ENCODE measurements around the gene WFS1. TPM values are rescaled to one million over a fixed set of nuclear protein-coding genes. Genes with fewer than 3 reads are reported as not detected.

The WFS1 gene
- total RNA-seq, 1 donor from 2014 or later: 29.2 TPM

DNA sequence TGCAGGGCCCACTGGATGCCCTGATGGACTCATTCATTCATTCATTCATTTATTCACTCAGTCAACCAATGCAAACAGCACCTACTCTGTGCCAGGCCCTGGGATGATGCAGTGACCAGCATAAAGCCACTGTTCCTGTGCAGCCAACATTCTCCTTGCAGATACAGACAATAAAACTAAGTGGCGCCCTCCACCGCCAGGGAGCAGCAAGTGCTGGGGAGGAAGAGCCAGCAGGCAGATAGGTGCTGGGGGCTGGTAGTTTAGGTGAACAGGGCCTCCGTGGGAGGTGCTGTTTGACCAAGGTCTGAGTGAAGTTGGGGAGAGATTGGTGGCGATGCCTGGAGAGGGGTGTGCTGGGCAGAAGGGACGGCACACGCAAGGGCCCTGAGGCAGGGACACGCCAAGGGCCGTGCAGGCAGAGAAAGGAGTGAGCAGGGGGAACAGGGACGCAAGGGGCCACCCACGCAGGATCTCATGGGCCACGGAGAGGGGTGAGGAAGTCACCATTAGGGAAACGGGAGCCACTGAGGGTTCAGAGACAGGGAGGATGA lies 65.5 kb downstream of the WFS1 start:
- H3K27me3 Mint-ChIP-seq (ENCODE audit: unreplicated experiment): peaks cover 17% of the 10 kb centered on the region
- no peak overlapping the region for H3K27ac Mint-ChIP-seq (ENCODE audit: unreplicated experiment)
- H3K4me1 Mint-ChIP-seq (ENCODE audit: unreplicated experiment): no peaks in the 10 kb centered on the region
- no peak overlapping the region for H3K4me3 Mint-ChIP-seq (ENCODE audit: unreplicated experiment)
- no peaks in the 10 kb centered on the region for H3K36me3 Mint-ChIP-seq (ENCODE audit: unreplicated experiment)
- TF ChIP-seq, protein P1, sequence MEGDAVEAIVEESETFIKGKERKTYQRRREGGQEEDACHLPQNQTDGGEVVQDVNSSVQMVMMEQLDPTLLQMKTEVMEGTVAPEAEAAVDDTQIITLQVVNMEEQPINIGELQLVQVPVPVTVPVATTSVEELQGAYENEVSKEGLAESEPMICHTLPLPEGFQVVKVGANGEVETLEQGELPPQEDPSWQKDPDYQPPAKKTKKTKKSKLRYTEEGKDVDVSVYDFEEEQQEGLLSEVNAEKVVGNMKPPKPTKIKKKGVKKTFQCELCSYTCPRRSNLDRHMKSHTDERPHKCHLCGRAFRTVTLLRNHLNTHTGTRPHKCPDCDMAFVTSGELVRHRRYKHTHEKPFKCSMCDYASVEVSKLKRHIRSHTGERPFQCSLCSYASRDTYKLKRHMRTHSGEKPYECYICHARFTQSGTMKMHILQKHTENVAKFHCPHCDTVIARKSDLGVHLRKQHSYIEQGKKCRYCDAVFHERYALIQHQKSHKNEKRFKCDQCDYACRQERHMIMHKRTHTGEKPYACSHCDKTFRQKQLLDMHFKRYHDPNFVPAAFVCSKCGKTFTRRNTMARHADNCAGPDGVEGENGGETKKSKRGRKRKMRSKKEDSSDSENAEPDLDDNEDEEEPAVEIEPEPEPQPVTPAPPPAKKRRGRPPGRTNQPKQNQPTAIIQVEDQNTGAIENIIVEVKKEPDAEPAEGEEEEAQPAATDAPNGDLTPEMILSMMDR (IDR thresholded peaks at IDR 0.05): no peak
- no peaks in the 10 kb centered on the region for H3K9me3 Mint-ChIP-seq (ENCODE audit: unreplicated experiment)
- DNase-seq (ENCODE audit: extremely low spot score, unreplicated experiment): no peak

DNA sequence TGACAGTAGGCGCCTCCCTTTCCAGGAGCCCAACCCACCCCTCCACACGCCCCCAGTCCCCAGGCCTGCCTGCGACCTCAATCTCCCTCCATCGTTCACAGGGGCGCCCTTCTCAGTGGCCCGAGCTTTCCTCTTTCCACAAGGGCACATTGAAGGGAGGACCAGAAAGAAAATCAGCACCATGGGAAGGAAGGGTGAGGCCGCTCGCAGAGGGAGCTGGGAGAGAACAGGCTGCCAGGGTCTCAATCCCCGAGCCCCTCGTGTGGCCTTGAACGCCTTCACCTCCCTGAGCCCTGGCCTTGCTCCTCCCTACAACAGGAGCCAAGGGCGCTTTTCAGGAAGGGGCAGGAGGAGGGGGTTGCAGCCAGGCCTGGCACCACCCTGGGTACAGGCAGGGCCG lies 66.5 kb downstream of the WFS1 start:
- TF ChIP-seq, protein P1 (IDR thresholded peaks at IDR 0.05): no peak
- Mint-ChIP-seq H3K27me3 (ENCODE audit: unreplicated experiment) (peaks cover 18% of the 10 kb centered on the region), H3K27ac (ENCODE audit: unreplicated experiment) (no peak overlapping the region), H3K36me3 (ENCODE audit: unreplicated experiment) (no peaks in the 10 kb centered on the region), H3K4me3 (ENCODE audit: unreplicated experiment) (no peak overlapping the region), H3K9me3 (ENCODE audit: unreplicated experiment) (no peaks in the 10 kb centered on the region), H3K4me1 (ENCODE audit: unreplicated experiment) (no peaks in the 10 kb centered on the region)
- DNase-seq (ENCODE audit: extremely low spot score, unreplicated experiment): no peak

DNA sequence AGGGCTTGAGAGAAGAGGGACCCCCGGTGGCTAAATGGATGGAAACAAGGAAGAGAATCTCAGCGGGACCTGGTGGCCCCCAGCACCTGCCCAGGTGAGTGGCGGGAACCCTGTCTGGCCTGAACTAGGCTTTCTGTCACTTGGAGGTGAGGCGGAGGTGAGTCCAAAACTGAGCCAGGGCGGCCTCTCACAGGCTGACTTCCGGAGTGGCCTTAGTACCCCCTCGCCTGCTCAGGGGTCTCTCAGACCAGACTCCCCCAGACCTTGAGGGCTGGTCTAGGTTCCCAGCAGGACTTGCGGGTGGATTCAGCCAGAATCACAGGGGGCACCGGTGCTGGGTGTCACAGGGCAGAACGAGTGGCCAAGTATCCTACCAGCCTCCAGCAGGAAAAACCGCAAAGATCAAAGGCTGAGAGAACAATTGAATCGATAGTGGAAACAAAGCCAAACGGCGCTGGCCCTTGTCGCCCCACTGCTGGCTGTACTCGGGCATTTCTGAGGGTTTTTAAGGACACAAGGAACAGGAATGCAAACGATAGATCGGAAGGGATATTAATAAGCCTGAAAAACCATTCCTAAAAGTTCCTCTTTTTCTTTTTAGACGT lies 67.8 kb downstream of the WFS1 start:
- no peak overlapping the region for H3K27ac Mint-ChIP-seq (ENCODE audit: unreplicated experiment)
- no peaks in the 10 kb centered on the region for H3K9me3 Mint-ChIP-seq (ENCODE audit: unreplicated experiment)
- no peak for DNase-seq (ENCODE audit: extremely low spot score, unreplicated experiment)
- TF ChIP-seq, protein P1 (IDR thresholded peaks at IDR 0.05): no peak
- H3K27me3 Mint-ChIP-seq (ENCODE audit: unreplicated experiment): peaks cover 23% of the 10 kb centered on the region
- H3K4me3 Mint-ChIP-seq (ENCODE audit: unreplicated experiment): no peak overlapping the region
- no peaks in the 10 kb centered on the region for H3K4me1 Mint-ChIP-seq (ENCODE audit: unreplicated experiment)
- no peaks in the 10 kb centered on the region for H3K36me3 Mint-ChIP-seq (ENCODE audit: unreplicated experiment)

DNA sequence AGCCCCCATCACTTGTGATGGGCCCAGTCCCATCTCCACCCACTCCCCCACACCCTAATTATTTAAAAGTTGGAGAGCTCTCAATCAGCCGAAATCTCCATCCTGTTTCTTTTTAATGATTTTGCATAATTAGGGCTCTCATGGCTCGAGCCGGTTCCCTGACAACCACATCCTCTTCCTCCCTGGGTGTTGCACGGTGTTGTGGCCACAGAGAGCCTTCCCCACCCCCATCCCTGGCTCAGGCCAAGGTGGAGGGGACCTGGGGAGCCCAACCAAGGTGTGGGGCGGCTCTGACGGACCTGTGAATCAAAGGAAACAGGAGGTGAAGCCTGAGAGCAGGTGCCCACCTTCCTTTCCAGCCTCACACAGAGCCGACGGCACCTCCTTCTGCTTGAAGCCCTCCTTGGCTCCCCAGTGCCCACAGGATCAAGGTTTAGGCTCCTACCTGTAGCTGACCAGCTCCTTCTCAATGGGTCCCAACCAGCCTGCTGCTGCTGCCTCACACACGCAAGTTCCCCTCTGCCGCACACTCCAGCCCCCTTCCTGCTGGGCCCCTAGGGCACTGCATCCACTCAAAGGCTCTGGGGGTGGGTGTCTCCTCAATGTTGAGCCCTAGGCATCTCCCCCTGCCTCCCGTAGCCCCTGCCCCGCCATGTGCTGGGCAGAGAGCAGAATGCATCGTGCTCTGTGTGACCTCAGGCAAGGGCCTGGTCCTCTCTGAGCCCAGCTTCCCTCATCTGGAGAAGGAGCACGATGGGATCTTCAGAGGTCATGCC lies 68.7 kb downstream of the WFS1 start:
- DNase-seq (ENCODE audit: extremely low spot score, unreplicated experiment): no peak
- TF ChIP-seq, protein P1 (IDR thresholded peaks at IDR 0.05): no peak
- peaks cover 27% of the 10 kb centered on the region for H3K27me3 Mint-ChIP-seq (ENCODE audit: unreplicated experiment)
- no peaks in the 10 kb centered on the region for H3K9me3 Mint-ChIP-seq (ENCODE audit: unreplicated experiment)
- H3K27ac Mint-ChIP-seq (ENCODE audit: unreplicated experiment): no peak overlapping the region
- no peak overlapping the region for H3K4me3 Mint-ChIP-seq (ENCODE audit: unreplicated experiment)
- H3K36me3 Mint-ChIP-seq (ENCODE audit: unreplicated experiment): no peaks in the 10 kb centered on the region
- H3K4me1 Mint-ChIP-seq (ENCODE audit: unreplicated experiment): no peaks in the 10 kb centered on the region

Measured in osteocyte (in vitro differentiated cells).